A549 treated with ZK216348 at 1 μM for 4 hours (cell line): ENCODE measurements around the gene CREBL2. TPM values are rescaled to one million over a fixed set of nuclear protein-coding genes. Genes with fewer than 3 reads are reported as not detected.

Experiments used
- total RNA-seq: library from RNA; stranded (reverse); fragments of 200-300 nt; extraction: Qiagen RNA extraction; gene quantifications from 5 replicates; pipeline ENCODE4 v1.2.3, GENCODE V29; 2022; ENCODE audit warnings: low read depth

The CREBL2 gene, protein sequence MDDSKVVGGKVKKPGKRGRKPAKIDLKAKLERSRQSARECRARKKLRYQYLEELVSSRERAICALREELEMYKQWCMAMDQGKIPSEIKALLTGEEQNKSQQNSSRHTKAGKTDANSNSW
- 14.6 to 23.3 TPM (median 20.6 TPM) in 5 replicates for total RNA-seq

DNA sequence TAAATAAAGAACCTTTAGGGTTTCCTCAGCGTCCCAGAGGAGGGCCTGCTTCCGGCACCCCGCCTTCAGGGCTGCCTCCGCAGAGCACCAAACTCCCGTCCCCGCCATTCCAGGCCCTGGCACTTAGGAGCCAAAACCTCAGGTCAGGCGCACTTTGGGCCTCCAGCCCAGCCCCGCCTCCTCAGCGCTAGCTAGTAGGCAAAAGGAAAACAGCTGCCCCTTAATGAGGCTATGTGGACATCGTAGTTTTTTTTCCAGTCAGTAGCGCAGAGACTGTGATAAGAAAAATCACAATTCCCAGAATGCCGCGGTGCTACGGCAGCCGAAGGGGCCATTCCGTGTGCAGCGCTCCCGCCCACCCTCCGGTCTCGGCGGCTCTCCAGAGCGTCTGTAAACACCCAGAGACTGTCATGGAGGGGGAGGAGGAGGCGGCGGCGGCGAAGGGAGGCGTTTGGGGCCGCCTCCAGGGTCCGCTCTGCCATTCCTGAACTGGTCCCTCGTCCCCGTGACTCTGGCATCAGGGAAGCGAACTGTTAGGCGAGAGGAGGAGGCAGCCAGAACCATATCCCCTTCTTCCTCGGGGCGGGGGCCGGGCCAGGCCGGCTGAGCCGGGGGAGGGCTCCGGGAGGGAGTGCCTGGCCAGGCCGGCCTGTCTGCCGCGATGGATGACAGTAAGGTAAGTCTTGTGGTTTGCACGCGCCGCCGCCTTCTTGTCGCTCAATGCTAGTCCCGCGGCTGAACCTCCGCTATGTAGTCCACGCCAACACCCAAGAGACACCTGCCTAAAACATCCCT, at the start of gene CREBL2:
TSS of gene CREBL2 (plus strand) at position 365 of the 795 bp plus-strand sequence. CDS start at position 662, 297 bp downstream.

GRCh38 chr12:12562585-12563261, 49.0 kb upstream of the CREBL2 start, which contains the start of gene DUSP16:
DUSP16 (minus strand) TSS chr12:12562863; CDS start chr12:12521098, 41,765 bp downstream.

Other genes starting within 250 kb of the CREBL2 start
- 9.5 to 12.1 TPM (median 9.9 TPM) in 5 replicates for gene DUSP16, start 49.0 kb upstream of the CREBL2 start, total RNA-seq
- 0.63 to 1.5 TPM (median 1.0 TPM) in 5 replicates for gene GPR19, start 84.3 kb downstream of the CREBL2 start, total RNA-seq
- 12.7 to 20.2 TPM (median 19.3 TPM) in 5 replicates for gene CDKN1B, start 105.5 kb downstream of the CREBL2 start, total RNA-seq
- 0.16 to 0.70 TPM (median 0.22 TPM) in 5 replicates for gene APOLD1, start 173.8 kb downstream of the CREBL2 start, total RNA-seq
- 80.5 to 116 TPM (median 82.0 TPM) in 5 replicates for gene DDX47, start 201.5 kb downstream of the CREBL2 start, total RNA-seq